ENCODE data around the gene GAS2L1. TPM values are rescaled to one million over a fixed set of nuclear protein-coding genes. Genes with fewer than 3 reads are reported as not detected.

The GAS2L1 gene
- total RNA-seq, 4 donors from 2014 or later, result 7.5 to 31.6 (median 10.3) TPM

DNA sequence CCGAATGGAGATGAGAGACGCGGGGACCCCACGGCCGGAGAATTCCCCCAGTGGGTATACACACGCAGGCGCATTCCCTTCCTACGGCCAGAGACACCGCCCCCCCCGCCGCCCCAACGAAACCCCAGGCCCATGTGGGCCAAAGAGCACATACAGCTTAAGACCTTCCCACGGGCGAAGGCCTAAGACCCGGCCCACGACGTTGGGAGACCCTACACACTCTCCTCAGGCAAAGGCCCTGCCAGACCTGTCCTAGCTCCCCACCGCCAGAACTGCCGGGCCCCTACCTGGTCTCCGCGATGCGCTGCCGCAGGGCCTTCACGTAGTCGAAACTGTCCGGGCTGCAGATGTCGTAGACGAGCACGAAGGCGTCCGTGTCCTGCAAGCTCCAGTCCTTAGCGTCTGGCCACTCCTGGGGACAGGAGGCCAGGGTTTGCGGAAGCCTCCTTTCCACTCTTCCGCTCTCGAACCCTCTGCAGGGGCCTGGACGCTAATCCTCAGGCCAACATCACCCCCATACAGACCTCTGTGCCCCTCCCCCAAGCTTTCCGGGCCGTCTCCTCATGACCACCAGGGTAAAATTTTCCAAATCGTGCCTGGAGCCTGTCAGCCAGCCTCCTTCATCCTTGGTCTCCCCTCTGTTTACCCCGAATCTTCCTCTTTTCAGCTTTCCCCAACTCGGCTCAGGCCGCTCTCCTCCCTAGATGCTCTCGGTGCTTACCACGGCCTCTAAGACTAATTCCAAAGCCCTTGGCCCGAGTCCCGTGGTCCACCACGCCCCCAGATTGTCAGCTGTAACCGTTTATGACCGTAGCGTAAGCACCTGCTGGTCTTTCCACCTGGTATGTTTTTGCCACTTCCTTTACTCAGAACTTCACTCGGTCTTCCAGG, 7.4 kb downstream of the GAS2L1 start:
- TF ChIP-seq, protein P1, sequence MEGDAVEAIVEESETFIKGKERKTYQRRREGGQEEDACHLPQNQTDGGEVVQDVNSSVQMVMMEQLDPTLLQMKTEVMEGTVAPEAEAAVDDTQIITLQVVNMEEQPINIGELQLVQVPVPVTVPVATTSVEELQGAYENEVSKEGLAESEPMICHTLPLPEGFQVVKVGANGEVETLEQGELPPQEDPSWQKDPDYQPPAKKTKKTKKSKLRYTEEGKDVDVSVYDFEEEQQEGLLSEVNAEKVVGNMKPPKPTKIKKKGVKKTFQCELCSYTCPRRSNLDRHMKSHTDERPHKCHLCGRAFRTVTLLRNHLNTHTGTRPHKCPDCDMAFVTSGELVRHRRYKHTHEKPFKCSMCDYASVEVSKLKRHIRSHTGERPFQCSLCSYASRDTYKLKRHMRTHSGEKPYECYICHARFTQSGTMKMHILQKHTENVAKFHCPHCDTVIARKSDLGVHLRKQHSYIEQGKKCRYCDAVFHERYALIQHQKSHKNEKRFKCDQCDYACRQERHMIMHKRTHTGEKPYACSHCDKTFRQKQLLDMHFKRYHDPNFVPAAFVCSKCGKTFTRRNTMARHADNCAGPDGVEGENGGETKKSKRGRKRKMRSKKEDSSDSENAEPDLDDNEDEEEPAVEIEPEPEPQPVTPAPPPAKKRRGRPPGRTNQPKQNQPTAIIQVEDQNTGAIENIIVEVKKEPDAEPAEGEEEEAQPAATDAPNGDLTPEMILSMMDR (IDR thresholded peaks at IDR 0.05; ENCODE audit: low read depth), result no peak

DNA sequence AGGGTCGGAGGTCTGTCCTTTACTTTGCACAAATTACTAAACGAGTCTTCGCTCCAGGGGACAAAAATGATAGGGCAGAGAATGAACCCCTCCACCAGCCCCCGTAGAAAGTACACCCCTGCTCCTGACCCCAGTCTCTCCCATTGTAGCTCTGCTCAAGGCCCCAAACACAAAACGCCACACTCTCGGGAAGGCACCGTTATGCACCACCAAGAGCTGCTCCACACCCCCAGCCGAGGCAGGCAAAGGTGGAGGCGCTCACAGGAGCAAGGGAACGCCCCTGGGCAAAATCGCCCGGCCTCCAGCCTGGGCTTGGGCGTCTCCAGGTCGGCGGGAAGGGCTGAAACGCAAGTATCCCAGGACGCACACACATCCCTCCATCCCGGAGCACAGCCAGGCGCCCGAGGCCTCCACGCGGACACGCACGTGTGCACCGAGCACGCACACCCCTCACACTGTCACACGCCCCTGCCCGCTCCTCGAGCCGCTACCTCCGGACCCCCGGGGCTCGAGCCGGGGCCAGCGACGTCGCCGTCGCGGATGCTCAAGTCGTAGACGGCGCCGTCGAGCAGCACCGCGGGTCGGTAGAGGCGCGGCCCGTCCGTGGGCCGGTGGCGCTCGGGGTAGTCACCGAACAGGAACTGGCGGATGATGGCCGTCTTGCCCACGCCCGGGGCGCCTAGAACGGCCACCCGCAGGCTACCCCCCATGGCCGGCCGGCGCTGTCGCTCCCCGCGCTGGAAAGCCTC, 8.3 kb downstream of the GAS2L1 start:
- TF ChIP-seq, protein P1 (IDR thresholded peaks at IDR 0.05; ENCODE audit: low read depth), result no peak

- TF ChIP-seq, protein P1 (IDR thresholded peaks at IDR 0.05; ENCODE audit: low read depth), result no peak
Measured at GRCh38 chr22:29315286-29316140, 9.1 kb downstream of the GAS2L1 start, which contains the start of gene RASL10A. RASL10A (minus strand) TSS chr22:29315697; CDS start chr22:29315246, 451 bp downstream.

GRCh38 chr22:29316141-29316828, 9.8 kb downstream of the GAS2L1 start:
- TF ChIP-seq, protein P1 (IDR thresholded peaks at IDR 0.05; ENCODE audit: low read depth), result no peak

- TF ChIP-seq, protein P1 (IDR thresholded peaks at IDR 0.05; ENCODE audit: low read depth), result no peak
Measured at GRCh38 chr22:29317827-29318454, 11.5 kb downstream of the GAS2L1 start.

- TF ChIP-seq, protein P1 (IDR thresholded peaks at IDR 0.05; ENCODE audit: low read depth), result no peak
Measured at GRCh38 chr22:29319072-29319471, 12.6 kb downstream of the GAS2L1 start.
